ENCODE measurements around the gene GAB1. TPM values are rescaled to one million over a fixed set of nuclear protein-coding genes. Genes with fewer than 3 reads are reported as not detected.

The GAB1 gene
- total and polyA plus RNA-seq, 4 donors = 6.4 to 138 (median 22.6) TPM

GRCh38 chr4:143302536-143302935, 34.1 kb upstream of the GAB1 start:
- no peak overlapping the region for H3K27ac ChIP-seq (ENCODE audit: low read depth in 1 of 2, low read length in 1 of 2)
- H3K9ac ChIP-seq (ENCODE audit: insufficient read depth in 1 of 2, low read length in 2 of 2) = no peak overlapping the region
- ATAC-seq (ENCODE audit: insufficient read depth, low FRiP score) = no peak
- H3K36me3 ChIP-seq (ENCODE audit: control insufficient read depth in 4 of 4, insufficient read depth in 4 of 4, low read length in 4 of 4) = no peaks in the 10 kb centered on the region
- no peaks in the 10 kb centered on the region for H3K9me3 ChIP-seq (ENCODE audit: control insufficient read depth in 4 of 4, insufficient read depth in 3 of 4, low read length in 3 of 4)
- no peaks in the 10 kb centered on the region for H3K27me3 ChIP-seq (ENCODE audit: control insufficient read depth in 3 of 3, insufficient read depth in 3 of 3, low read length in 2 of 3)
- peak; percentile 75 to 93 (median 89) for DNase-seq
- TF ChIP-seq, protein P1, sequence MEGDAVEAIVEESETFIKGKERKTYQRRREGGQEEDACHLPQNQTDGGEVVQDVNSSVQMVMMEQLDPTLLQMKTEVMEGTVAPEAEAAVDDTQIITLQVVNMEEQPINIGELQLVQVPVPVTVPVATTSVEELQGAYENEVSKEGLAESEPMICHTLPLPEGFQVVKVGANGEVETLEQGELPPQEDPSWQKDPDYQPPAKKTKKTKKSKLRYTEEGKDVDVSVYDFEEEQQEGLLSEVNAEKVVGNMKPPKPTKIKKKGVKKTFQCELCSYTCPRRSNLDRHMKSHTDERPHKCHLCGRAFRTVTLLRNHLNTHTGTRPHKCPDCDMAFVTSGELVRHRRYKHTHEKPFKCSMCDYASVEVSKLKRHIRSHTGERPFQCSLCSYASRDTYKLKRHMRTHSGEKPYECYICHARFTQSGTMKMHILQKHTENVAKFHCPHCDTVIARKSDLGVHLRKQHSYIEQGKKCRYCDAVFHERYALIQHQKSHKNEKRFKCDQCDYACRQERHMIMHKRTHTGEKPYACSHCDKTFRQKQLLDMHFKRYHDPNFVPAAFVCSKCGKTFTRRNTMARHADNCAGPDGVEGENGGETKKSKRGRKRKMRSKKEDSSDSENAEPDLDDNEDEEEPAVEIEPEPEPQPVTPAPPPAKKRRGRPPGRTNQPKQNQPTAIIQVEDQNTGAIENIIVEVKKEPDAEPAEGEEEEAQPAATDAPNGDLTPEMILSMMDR (IDR thresholded peaks at IDR 0.05; ENCODE audit: control extremely low read depth, extremely low read depth) = no peak
- no peak overlapping the region for H3K4me3 ChIP-seq
- H3K4me1 ChIP-seq (ENCODE audit: control insufficient read depth in 5 of 5, insufficient read depth in 5 of 5, low read length in 5 of 5) = peaks cover 0 to 13% (median 1%) of the 10 kb centered on the region in 5 donors
- 24 to 49% methylated on average over 1 of the region's 1 CpG for WGBS, 2 donors

GRCh38 chr4:143306788-143307187, 29.9 kb upstream of the GAB1 start:
- Histone ChIP-seq H3K27ac (ENCODE audit: low read depth in 1 of 2, low read length in 1 of 2) (no peak overlapping the region), H3K4me1 (ENCODE audit: control insufficient read depth in 5 of 5, insufficient read depth in 5 of 5, low read length in 5 of 5) (peaks cover 0 to 13% (median 3%) of the 10 kb centered on the region in 5 donors), H3K27me3 (ENCODE audit: control insufficient read depth in 3 of 3, insufficient read depth in 3 of 3, low read length in 2 of 3) (no peaks in the 10 kb centered on the region), H3K4me3 (no peak overlapping the region), H3K9me3 (ENCODE audit: control insufficient read depth in 4 of 4, insufficient read depth in 3 of 4, low read length in 3 of 4) (no peaks in the 10 kb centered on the region), H3K36me3 (ENCODE audit: control insufficient read depth in 4 of 4, insufficient read depth in 4 of 4, low read length in 4 of 4) (no peaks in the 10 kb centered on the region), H3K9ac (ENCODE audit: insufficient read depth in 1 of 2, low read length in 2 of 2) (no peak overlapping the region)
- no peak for DNase-seq
- ATAC-seq (ENCODE audit: insufficient read depth, low FRiP score) = no peak
- WGBS, 2 donors = 75% methylated on average over 3 of the region's 3 CpGs
- TF ChIP-seq, protein P1 (IDR thresholded peaks at IDR 0.05; ENCODE audit: control extremely low read depth, extremely low read depth) = no peak

DNA sequence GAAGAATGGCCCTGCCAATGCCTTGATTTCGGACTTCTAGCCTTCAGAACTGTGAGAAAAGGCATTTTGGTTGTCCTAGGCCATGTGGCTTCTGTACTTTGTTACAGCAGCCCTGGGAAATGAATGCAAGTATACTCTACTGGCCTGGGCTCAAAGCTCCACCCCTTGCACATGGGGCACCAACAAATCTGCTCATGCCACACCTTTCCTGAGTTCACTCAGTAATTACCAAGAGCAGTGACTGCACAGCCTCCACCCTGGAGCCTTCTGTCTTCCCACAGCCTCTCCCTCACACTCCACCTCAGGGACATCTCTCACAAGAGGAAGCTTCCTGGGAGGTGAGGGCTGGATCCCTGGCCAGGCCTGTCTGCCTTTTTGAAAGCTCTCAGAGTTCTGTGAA, 29.1 kb upstream of the GAB1 start:
- H3K27ac ChIP-seq (ENCODE audit: low read depth in 1 of 2, low read length in 1 of 2) = no peak overlapping the region
- no peaks in the 10 kb centered on the region for H3K27me3 ChIP-seq (ENCODE audit: control insufficient read depth in 3 of 3, insufficient read depth in 3 of 3, low read length in 2 of 3)
- no peak overlapping the region for H3K9ac ChIP-seq (ENCODE audit: insufficient read depth in 1 of 2, low read length in 2 of 2)
- H3K4me3 ChIP-seq = no peak overlapping the region
- TF ChIP-seq, protein P1 (IDR thresholded peaks at IDR 0.05; ENCODE audit: control extremely low read depth, extremely low read depth) = no peak
- WGBS, 2 donors = 84 to 100% methylated on average over 1 of the region's 1 CpG
- H3K36me3 ChIP-seq (ENCODE audit: control insufficient read depth in 4 of 4, insufficient read depth in 4 of 4, low read length in 4 of 4) = no peaks in the 10 kb centered on the region
- ATAC-seq (ENCODE audit: insufficient read depth, low FRiP score) (no peak), DNase-seq (no peak)
- H3K9me3 ChIP-seq (ENCODE audit: control insufficient read depth in 4 of 4, insufficient read depth in 3 of 4, low read length in 3 of 4) = no peaks in the 10 kb centered on the region
- peaks cover 0 to 8% (median 3%) of the 10 kb centered on the region in 5 donors for H3K4me1 ChIP-seq (ENCODE audit: control insufficient read depth in 5 of 5, insufficient read depth in 5 of 5, low read length in 5 of 5)

DNA sequence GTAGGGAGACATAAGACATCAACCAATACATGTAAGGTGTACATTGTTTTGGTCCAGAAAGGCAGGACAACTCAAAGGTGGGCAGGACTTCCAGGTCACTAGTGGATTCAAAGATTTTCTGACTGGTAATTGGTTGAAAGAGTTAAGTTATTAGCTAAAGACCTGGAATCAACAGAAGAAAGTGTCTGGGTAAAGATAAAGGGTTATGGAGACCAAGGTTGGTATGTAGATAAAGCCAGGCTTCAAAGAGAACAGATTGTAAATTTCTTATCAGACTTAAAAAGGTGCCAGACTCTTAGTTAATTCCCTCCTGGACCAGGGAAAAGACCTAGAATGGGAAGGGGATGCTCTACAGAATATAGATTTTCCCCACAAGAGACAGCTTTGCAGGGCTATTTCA, 28.3 kb upstream of the GAB1 start:
- Histone ChIP-seq H3K27ac (ENCODE audit: low read depth in 1 of 2, low read length in 1 of 2) (no peak overlapping the region), H3K4me1 (ENCODE audit: control insufficient read depth in 5 of 5, insufficient read depth in 5 of 5, low read length in 5 of 5) (peaks cover 0 to 3% (median 0%) of the 10 kb centered on the region in 5 donors), H3K27me3 (ENCODE audit: control insufficient read depth in 3 of 3, insufficient read depth in 3 of 3, low read length in 2 of 3) (no peaks in the 10 kb centered on the region), H3K4me3 (no peak overlapping the region), H3K36me3 (ENCODE audit: control insufficient read depth in 4 of 4, insufficient read depth in 4 of 4, low read length in 4 of 4) (no peaks in the 10 kb centered on the region), H3K9ac (ENCODE audit: insufficient read depth in 1 of 2, low read length in 2 of 2) (no peak overlapping the region), H3K9me3 (ENCODE audit: control insufficient read depth in 4 of 4, insufficient read depth in 3 of 4, low read length in 3 of 4) (no peaks in the 10 kb centered on the region)
- ATAC-seq (ENCODE audit: insufficient read depth, low FRiP score) = no peak
- TF ChIP-seq, protein P1 (IDR thresholded peaks at IDR 0.05; ENCODE audit: control extremely low read depth, extremely low read depth) = no peak
- DNase-seq = no peak

All from lung (tissue), 12 donors.